Anterior cingulate cortex (tissue), 58 donors: Measurements from ENCODE around the gene TRPV5.
A peak's percentile ranks its signal among the peaks of the same experiment; 100 is the strongest.

Source experiments
- DNase-seq, 58 donors: peaks; one replicate each; lab custom pipeline; 2025; lab: John Stamatoyannopoulos, UW

Gene TRPV5

DNA sequence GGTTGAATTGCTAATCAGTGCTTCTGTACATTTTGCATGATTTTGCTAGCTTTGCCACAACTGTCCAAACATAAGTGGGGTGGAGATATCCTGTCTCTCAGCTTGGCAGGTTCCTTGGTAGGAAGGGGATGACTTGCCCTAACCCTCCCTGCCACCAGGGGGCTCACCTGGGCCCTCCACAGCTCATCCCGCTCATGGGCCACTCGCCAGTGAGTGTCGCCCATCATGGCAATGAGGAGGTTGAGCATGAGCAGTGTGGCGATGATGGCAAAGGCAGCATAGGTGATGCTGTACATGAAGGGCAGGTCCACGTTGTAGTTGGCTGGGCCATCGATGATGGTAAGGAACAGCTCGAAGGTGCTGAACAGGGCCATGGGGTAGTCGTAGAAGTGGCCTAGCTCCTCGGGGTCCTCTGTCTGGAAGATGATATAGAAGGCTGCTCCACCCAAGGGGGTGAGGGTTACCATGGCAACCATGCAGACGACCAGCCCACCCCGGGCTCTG lies 60.2 kb downstream of the TRPV5 start:
- peak in 3 of 58 donors; percentile 23 to 36 (median 27) for DNase-seq

- no peak for DNase-seq
Measured at GRCh38 chr7:142872106-142872675, 61.4 kb downstream of the TRPV5 start.

DNA sequence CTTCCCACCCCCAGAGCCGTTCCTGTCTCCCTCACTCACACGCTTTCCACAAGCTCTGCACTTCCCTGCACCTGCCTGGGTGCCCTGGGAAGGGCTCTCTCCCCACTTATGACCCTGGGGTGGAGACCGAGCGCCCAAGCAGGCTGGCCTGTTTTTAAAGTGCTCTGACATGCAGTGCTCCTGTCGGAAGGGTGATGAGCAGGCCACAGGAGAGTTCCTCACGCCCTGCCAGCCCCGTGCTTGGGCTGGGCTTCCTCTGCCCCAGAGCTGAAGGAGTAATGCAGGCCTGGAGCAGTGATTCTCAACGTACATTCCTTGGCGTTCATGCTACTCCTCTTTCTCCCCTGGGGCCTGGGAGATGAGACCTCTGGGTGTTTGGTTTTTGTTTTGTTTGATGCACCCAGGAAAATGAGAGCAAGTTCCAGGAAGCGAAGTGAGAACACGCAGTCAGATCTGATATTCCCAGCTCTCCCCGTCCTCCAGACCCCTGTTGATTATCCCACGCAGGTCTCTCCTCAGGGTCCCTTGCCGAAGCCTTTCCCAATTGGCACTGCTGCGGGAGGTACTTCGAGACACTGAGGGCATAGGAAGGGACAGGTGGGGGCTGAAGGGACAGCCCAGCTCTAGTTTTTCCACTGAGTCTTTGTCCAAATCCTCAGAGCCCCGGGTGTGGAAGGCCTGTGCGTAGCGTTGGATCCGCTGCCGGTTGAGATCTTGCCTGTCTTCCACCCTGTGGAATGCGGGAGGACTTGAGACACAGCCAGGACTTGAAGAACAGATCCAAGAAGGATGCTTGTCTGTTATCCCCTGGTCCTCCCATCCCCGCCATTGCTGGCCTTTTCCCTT lies 62.1 kb downstream of the TRPV5 start:
- no peak for DNase-seq

- no peak for DNase-seq
Measured at GRCh38 chr7:142870566-142871259, 62.8 kb downstream of the TRPV5 start.

GRCh38 chr7:142870147-142870559 lies 63.4 kb downstream of the TRPV5 start:
- DNase-seq, result no peak

- DNase-seq, result no peak
Measured at GRCh38 chr7:142869434-142869833, 64.1 kb downstream of the TRPV5 start.

DNA sequence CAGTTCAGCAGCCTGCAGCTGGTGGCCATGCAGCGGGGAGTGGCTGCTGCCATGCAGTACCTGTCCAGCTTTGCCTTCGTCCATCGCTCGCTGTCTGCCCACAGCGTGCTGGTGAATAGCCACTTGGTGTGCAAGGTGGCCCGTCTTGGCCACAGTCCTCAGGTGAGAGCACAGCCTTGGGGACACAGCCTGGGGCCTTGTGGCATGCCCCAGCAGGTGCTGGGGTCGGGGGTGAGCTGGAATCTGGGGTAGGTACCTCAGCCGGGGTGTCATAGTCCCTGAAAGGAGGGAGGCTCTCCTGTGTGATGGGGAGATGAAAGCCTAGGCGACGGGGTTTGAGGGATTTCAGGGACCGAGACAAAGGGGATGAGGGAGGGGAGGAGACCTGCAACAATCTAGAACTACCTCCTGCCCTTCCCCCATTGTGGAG lies 64.5 kb downstream of the TRPV5 start:
- DNase-seq, result no peak

DNA sequence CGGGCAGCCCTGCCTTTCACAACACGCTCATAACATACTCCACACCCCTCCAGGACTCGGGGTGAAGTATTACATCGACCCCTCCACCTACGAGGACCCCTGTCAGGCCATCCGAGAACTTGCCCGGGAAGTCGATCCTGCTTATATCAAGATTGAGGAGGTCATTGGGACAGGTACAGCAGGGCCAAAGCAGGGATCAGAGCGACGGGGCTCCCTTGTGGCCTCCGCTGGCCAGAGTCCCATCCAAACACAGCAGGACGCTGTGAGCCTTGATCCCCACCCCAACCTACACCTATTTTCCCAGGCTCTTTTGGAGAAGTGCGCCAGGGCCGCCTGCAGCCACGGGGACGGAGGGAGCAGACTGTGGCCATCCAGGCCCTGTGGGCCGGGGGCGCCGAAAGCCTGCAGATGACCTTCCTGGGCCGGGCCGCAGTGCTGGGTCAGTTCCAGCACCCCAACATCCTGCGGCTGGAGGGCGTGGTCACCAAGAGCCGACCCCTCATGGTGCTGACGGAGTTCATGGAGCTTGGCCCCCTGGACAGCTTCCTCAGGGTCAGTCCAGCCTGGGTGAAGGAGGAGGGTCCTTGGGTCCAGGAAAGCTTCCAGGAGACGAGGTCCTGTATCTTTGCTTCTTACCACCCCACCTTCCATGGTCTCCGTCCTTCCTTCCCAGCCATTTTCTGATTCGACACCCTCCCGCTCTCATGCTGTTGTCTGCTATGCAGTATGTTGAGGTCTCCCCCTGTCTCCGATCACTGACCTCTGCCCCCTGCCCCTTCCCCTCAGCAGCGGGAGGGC lies 65.2 kb downstream of the TRPV5 start:
- DNase-seq, result no peak

GRCh38 chr7:142867398-142868187 lies 66.0 kb downstream of the TRPV5 start:
- no peak for DNase-seq

DNA sequence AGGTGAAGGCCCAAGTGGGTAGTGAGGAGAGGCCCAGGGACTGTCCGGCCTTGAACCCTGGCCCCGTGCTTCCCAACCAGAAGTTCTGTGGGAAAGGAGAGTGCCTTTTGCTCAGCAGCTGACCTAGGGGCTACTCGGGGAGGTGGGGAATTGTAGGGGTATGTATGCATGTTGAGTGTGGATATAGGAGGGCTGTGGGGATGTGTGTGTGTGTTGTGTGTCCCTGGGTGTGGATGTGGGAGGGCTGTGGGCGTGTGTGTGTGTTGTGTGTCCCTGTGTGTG lies 66.5 kb downstream of the TRPV5 start:
- DNase-seq, result no peak

- DNase-seq, result peak in 3 of 58 donors; percentile 28 to 29 (median 29)
Measured at GRCh38 chr7:142866361-142867096, 67.0 kb downstream of the TRPV5 start.

DNA sequence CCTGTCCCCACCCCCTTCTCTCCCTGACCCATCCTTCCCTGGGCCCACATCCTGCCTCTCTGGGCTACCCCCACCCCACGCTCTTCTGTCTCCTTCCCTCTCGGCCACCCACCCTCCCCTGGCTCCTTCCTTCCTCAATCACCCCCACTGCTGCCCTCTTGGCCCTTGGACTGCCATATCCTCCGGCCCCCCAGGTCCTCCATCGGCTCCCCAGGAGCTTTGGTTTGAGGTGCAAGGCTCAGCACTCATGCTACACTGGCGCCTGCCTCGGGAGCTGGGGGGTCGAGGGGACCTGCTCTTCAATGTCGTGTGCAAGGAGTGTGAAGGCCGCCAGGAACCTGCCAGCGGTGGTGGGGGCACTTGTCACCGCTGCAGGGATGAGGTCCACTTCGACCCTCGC lies 67.8 kb downstream of the TRPV5 start:
- DNase-seq, result no peak

- DNase-seq, result peak in 17 of 58 donors; percentile 16 to 64 (median 39)
Measured at GRCh38 chr7:142864980-142865747, 68.4 kb downstream of the TRPV5 start.

DNA sequence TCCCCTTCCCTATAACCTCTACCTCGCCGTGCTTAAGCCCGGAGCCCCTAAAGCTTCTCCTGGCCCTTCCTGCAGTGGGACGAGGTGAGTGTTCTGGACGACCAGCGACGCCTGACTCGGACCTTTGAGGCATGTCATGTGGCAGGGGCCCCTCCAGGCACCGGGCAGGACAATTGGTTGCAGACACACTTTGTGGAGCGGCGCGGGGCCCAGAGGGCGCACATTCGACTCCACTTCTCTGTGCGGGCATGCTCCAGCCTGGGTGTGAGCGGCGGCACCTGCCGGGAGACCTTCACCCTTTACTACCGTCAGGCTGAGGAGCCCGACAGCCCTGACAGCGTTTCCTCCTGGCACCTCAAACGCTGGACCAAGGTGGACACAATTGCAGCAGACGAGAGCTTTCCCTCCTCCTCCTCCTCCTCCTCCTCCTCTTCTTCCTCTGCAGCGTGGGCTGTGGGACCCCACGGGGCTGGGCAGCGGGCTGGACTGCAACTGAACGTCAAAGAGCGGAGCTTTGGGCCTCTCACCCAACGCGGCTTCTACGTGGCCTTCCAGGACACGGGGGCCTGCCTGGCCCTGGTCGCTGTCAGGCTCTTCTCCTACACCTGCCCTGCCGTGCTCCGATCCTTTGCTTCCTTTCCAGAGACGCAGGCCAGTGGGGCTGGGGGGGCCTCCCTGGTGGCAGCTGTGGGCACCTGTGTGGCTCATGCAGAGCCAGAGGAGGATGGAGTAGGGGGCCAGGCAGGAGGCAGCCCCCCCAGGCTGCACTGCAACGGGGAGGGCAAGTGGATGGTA lies 69.5 kb downstream of the TRPV5 start:
- no peak for DNase-seq

DNA sequence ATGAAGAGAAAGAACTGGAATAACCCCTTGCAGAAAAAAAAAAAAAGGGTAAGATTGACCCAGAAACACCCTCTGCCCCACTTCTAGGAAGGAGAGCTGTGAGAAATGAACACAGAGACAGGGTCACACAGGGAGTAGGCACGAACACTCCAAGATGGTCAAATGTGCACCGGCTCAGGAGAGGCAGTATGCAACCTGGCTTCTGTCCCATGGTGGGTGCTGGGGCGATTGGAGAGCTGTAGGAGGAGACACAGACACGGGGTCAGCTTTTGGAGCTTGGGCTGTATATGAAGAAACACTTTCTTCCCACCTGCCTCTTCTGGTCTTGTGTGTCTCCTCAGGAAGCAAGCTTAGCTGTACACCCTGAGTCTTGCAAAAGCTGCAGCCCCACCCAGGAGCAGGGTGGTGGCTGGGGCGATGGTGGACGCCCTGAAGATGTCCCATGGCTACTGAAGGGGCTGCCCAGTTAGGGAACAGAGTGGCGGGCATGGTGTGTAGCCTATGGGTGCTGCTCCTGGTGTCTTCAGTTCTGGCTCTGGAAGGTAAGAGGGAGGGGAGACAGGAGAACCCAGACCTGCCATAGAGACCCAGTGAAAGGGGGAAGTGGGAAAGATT lies 70.7 kb downstream of the TRPV5 start:
- no peak for DNase-seq

DNA sequence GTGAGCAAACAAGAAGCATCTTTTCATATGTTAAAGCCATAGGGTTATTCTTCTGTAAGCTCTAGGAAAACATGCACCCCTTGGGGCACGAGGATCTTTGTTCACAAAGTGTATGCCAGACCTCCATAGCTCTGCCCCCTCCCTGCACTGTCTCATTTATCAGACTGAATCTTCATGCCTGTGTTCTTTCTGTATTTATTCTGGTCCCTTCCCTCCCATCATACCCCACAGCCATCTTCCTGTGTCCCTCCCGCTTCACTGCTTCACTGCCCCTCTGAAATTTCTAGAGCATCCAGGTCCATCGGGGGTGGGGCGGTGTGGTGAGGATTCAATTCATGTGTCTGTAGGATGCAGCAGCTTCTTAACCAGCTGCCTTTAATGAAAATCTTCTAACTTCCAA lies 71.2 kb downstream of the TRPV5 start:
- no peak for DNase-seq

- no peak for DNase-seq
Measured at GRCh38 chr7:142860968-142861367, 72.6 kb downstream of the TRPV5 start.
